Right lung (tissue), 5 donors: ENCODE results near the gene COL4A1. TPM values are rescaled to one million over a fixed set of nuclear protein-coding genes. Genes with fewer than 3 reads are reported as not detected.

Source experiments
- DNase-seq, 2 donors: peaks; one replicate each; pipeline ENCODE4 v3.0.0-alpha.2; 2013
- polyA plus RNA-seq, 5 donors: library from polyadenylated mRNA; unstranded; fragments of 120-200 nt; gene quantifications; one replicate each; pipeline versions ENCODE4 v1.2.1 to v1.2.3, GENCODE V29; 2013; ENCODE audit warnings: inconsistent platforms in 1 of 5, low replicate concordance in 1 of 5; ENCODE audit not compliant: insufficient read length in 5 of 5, insufficient read depth in 1 of 5

The COL4A1 gene
- polyA plus RNA-seq, 5 donors = 448 to 601 (median 476) TPM

DNA sequence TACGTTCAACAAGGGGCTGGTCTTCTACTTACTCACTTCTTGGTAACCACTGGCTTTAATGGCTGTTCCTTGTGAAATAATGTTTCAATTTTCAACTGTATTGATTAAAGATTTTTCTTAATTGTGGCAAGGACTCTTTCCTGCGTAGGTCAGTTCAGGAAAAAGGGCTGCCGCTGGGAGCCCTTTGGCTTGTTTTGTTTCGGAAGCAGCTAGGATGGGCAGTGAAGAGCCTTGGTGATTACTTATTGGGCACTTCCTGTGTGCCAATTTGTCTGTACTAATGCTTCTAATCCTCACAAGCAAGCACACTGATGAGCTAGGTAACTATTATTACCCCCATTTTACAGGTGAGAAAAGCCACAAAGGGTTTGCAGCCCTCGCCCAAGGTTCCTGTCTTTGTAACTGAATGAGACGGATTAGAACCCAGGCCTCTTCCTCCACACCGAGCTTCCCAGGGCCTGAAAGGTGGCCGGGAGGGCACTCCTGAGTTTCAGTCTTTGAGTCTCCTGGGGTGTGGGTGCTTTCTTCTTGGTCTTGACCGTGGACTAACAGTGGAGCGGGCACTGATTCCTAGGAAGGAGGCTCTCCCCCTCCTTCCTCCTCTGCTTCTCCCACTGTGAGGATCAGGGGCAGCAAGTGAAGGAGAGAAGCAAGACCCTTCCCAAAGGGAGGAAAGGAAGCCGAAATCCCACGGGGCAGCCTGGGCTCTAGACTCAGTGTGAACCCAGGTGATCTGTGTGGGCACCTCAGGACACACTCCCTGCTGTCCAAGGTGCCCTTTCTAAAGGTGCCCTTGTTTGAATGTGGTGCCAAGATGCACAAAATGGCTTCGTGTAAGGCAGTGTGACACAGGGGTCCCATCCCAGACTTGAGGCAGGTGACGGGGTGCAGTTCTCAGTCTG is 3.8 kb upstream of the COL4A1 start:
- no peak for DNase-seq

GRCh38 chr13:110309661-110310524 is 2.9 kb upstream of the COL4A1 start:
- DNase-seq = no peak

GRCh38 chr13:110308656-110309359 is 1.9 kb upstream of the COL4A1 start:
- DNase-seq = no peak

DNA sequence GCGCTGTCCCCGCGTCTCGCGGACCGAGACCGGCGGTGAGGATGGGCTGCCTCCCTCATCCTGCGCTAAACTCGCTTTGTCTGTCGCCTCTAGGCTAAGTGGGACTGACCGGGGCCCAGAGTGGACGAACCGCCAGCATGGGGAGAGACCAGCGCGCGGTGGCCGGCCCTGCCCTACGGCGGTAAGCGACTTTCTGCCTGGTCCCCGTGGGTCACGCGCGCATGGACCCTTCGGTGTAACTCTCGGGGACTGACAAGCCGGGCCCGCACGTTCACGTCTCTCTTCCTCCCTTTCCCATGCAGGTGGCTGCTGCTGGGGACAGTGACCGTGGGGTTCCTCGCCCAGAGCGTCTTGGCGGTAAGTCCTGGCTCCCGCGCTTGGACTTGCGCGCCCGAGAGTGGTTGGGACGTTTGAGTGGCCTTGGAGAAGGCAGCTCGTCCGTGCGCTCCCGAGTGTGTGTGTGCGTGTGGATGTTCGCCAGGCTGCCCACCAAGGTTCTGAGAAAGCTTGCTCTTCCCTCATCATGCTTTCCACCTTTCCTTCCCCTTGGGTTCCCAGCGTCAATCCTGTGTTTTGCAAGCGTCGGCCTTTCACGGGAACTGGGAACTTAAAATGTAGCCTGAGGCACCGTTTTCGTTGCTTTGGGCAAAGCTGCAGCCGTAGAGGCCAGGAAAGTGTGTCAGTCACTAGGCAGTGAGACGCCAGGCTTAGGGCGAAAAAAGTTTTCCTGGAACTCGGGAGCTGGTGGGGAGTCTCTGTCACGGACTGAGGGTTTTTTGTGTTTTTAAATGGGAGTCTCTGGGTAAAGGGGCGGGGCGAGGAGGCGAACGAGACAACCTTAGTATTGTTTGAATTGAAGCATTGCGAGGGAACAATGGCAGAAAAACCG is 1.1 kb upstream of the COL4A1 start:
- DNase-seq = no peak

GRCh38 chr13:110306340-110306959 is 507 bp downstream of the COL4A1 start:
- DNase-seq = no peak

GRCh38 chr13:110305949-110306339 is 1.0 kb downstream of the COL4A1 start:
- DNase-seq = no peak

DNA sequence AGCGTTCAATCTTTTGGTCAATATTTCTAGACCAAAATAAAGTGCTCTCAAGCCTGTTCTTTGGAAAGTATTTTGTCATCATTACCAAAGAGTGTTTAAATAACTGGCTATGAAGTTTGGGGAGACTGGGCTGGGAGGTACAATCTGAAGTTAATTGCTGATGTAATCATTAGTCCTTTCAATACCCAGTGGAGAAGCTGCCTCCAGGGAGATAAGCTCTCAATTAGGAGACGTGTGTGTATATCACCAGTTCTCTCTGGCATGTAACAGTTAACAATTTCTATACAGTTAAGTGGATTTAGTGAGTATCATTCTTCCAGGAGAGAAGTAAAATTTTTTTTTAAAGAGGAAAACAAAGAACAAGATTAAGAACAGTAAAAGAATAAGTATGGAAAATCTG is 1.4 kb downstream of the COL4A1 start:
- no peak for DNase-seq

DNA sequence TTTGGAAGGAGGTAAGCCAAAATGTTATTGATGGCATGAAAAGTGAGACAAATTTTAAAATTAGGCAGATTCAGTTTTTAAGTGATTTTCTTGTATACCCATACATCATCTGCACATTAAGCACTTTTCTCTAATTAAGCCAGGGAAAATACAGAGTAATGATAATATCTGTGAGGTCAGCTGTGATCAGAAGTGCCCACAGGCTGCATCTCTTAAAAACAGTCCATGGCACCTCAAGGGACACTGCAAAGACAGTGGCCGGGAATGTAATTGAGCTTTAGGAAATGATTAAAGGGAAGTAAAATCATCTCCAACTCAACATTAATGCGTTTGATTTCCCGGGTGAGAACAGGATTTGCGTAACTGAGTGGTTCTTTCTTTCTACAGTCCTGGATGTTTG is 2.0 kb downstream of the COL4A1 start:
- no peak for DNase-seq

- no peak for DNase-seq
Measured at GRCh38 chr13:110304256-110304655, 2.7 kb downstream of the COL4A1 start.

DNA sequence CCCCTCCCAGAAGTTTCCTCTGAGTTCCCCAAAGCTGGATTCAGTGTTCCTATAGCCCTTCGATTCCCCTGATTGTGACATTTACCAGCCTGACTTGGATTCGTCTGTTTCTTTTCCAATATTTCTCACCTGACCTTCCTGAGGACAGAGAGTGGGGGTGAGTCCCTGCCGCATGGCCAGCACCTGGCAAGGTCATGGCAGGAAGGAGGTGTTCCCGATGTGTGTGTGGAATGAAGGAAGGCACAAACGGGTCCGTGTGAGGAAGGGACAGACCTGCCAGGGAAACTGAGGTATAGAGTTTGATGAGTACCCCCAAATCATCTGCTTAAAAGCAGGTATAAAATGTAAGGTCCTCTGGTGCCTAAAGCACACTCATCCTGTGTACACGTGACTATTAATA is 3.3 kb downstream of the COL4A1 start:
- DNase-seq = no peak

- DNase-seq = no peak
Measured at GRCh38 chr13:110302997-110303396, 4.0 kb downstream of the COL4A1 start.

DNA sequence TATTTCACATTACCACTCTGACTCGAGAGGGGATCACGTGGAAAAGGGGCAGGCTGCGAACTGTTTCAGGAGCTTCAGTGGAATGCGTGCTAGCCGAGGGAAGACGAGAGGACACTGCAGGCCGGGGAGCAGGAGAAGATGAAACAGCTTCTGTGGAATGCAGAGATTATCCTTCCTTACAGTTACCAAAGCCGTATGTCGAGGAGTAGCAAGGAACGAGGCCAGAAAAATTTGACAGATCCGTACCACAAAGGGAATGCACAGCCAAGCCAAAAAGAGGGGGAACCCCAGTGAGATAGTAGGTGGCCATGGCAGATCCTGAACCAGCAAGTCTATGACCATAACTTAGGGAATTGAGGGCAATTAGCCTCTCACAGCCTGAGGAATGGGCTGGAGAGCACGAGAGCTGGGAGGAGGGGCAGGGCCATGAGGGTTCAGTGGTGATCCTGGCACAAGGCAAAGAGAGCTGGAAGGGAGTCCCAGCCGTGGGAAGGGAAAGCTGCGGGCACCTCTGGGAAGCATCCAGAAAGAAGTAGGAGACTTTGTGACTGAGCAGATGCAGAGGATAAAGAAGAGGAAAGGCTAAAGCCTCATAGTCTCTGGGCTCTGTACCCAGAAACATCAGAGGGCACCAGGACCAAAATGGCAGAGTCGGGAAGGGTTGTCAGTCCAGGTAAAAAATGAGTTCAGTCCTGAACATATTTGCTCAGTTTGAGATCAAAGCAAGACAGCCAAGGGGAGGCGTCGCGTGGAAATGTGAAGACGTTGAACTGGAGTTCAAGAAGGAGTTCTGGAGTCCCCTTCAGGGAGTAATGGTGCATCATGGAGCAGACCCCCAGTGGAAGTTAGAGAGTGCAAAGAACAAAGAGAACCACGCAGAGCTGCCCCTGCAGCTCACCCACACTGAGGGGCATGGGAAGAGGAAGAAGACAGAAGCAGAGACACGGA is 5.1 kb downstream of the COL4A1 start:
- no peak for DNase-seq

DNA sequence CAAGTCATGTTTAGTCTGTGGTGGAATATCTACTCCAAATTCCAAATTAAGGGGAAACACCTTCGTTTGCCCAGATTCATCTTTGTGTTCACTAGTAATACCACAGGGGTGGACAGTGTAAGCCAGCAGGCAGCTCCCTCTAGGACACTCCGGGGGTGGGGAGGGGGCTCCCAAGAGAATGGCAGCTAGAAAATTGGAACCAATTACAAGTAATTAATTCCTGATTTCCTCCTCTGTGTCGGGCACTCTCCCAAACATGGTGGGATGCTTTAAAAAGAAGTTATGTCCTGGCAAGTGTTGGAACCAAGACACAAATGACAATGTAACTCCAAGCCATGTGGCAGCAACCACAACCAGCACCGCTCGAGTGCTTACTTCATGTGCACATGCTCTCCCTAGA is 5.9 kb downstream of the COL4A1 start:
- no peak for DNase-seq

- no peak for DNase-seq
Measured at GRCh38 chr13:110300090-110300815, 6.7 kb downstream of the COL4A1 start.

- no peak for DNase-seq
Measured at GRCh38 chr13:110299283-110299840, 7.6 kb downstream of the COL4A1 start.

DNA sequence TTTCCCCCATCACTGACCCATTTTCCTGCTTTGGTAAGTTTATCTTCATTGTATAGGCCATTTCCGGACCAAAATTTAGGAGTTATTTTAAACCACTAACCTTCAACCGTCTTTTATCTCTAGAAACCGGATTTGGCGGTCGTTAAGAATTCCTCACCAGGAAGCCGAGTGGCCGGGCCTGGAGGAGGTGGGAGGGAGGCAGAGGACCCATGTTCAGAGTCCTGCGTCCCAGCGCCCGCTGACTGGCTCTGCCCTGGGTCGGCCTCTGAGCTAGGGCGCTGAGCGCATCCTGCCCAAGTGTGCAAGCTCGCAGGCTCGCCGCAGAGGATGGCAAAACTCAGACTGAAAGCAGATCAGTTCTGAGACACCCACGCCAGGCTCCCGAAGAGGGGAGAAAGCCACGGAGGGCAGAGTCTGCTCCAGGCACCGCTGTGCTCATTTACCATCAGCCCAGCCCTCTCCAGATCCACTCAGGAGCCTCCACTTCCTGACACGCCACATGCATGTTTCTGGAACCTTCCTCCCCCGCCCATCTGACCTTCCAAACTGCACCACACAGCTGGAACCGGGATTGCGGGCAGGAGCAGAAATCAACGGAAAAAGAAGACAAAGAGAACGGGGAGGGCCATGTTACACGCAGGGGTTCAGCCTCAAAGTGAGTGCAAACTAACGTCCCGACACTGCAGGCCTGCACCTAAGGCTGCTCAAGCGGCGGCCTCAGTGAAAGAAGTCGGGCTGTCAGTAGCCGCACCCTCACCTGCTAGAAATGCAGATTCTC is 8.3 kb downstream of the COL4A1 start:
- no peak for DNase-seq

DNA sequence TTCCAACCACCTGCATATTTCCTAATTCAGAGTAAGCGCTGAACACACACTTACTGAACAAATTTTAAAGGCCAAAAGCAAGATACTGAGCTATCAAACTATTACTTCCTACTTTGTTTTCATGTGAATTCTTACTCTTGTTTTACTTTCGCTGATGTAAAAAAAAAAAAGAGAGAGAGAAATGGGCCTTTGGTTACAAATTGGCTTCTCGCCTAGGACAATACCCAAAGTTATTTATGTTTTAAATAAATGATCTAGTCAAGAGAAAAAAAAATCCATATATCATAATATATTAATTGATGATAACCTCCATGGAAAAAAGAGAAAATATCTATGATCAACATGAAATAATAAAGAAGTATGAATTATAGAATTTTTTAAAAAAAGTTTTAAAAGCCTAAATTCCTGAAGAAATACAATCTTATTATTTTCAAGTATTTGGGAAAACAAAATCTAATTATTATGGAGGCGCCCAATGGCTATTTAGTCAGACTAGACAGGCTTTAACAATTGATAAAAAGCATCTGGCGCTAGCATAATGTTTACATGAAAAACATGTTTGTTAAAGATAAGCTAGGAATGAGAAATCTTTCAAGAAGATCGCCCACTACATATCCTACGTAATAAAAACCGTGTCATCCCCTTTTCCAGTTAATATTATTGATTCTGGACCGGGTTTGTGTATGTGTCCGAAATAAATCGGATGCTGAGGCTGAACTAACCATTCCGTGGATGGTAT is 9.0 kb downstream of the COL4A1 start:
- DNase-seq = no peak
